K562 (cell line): ENCODE data around the gene GATM. TPM values are rescaled to one million over a fixed set of nuclear protein-coding genes. Genes with fewer than 3 reads are reported as not detected.
A peak's percentile ranks its signal among the peaks of the same experiment; 100 is the strongest.

Experiments
- ATAC-seq: fragments of 200-7000 bp; cut with Tn5 transposase; 3 replicates; pipeline ENCODE4 v1.9.1; 2020; ENCODE audit warnings: moderate library complexity
- BruUV-seq: library from RNA; stranded (reverse); fragments of 400-500 nt; replicated peaks from 2 replicates; lab custom pipeline; 2021; lab: Mats Ljungman, UMichigan
- CTCF ChIA-PET: fragments of 300-600 bp; formaldehyde crosslinking; extraction: SDS; loops from one replicate; lab custom pipeline; 2021; ENCODE audit warnings: low intra/inter-chr PET ratio; lab: Yijun Ruan, JAX
- POLR2A ChIA-PET: fragments of 300-600, 350-650 bp; sonication (Branson Sonifier 250); formaldehyde crosslinking; extraction: SDS; loops from one replicate; lab custom pipeline; 2021; ENCODE audit warnings: antibody characterized with exemption, inconsistent platforms; lab: Yijun Ruan, JAX
- DNase-seq, 4 experiments: peaks; one replicate each; pipeline versions ENCODE4 v3.0.0 to v3.0.0-alpha.2; 2011 to 2018; ENCODE audit warnings: low spot score in 3 of 4, mixed read lengths in 3 of 4; ENCODE audit errors: extremely low read depth in 1 of 4
- FAIRE-seq: peaks from 2 replicates; lab custom pipeline; 2011; peaks lifted over from hg19 to GRCh38; lab: Jason Lieb, UNC
- H2AFZ ChIP-seq: 2 replicates; pipeline ENCODE4 v1.6.0; 2011; ENCODE audit warnings: low read depth, low read length, control low read depth, inconsistent platforms
- H3K27ac ChIP-seq: fragments of 200-600 bp; 3 replicates; pipeline ENCODE4 v1.8.0; 2011; ENCODE audit warnings: low read depth, mild to moderate bottlenecking, control low read depth, inconsistent platforms, low read length, moderate library complexity, mixed read lengths; ENCODE audit errors: extremely low read depth
- H3K27me3 ChIP-seq, 2 experiments: fragments of 300-600 bp in 1 of 2; 2 replicates in 1 of 2; 3 replicates in 1 of 2; pipeline versions ENCODE4 v1.6.0 to v1.8.0; 2011; ENCODE audit warnings: inconsistent platforms in 2 of 2, low read length in 2 of 2, mild to moderate bottlenecking in 1 of 2, mixed read lengths in 1 of 2, moderate library complexity in 1 of 2; ENCODE audit not compliant: control insufficient read depth in 2 of 2, insufficient read depth in 2 of 2
- H3K36me3 ChIP-seq: fragments of 300-600 bp; 3 replicates; pipeline ENCODE4 v1.8.0; 2011; ENCODE audit warnings: mild to moderate bottlenecking, low read length, inconsistent platforms; ENCODE audit not compliant: control insufficient read depth, insufficient read depth
- H3K4me1 ChIP-seq, 2 experiments: fragments of 200-600 bp in 1 of 2; replicated peaks in 1 of 2; 2 replicates in 1 of 2; 3 replicates in 1 of 2; pipeline versions ENCODE4 v1.5.1 to v1.8.0; 2011; ENCODE audit warnings: inconsistent platforms in 2 of 2, low read length in 2 of 2, mild to moderate bottlenecking in 1 of 2, mixed read lengths in 1 of 2, moderate library complexity in 1 of 2; ENCODE audit not compliant: control insufficient read depth in 2 of 2, insufficient read depth in 2 of 2
- H3K4me2 ChIP-seq: 2 replicates; pipeline ENCODE4 v1.6.1; 2011; ENCODE audit warnings: low read length, control low read depth, inconsistent platforms, mixed read lengths; ENCODE audit not compliant: insufficient read depth
- H3K4me3 ChIP-seq: fragments of 200-600 bp; sonication (generic), shearing (Covaris generic); 2 replicates; pipeline ENCODE4 v1.5.1; 2016; ENCODE audit warnings: control low read depth, inconsistent platforms
- H3K79me2 ChIP-seq: fragments of 200-600 bp; 3 replicates; pipeline ENCODE4 v1.8.0; 2011; ENCODE audit warnings: low read length, inconsistent platforms; ENCODE audit not compliant: control insufficient read depth, insufficient read depth
- H3K9ac ChIP-seq, 2 experiments: 2 replicates each; pipeline versions ENCODE4 v1.6.0 to v1.6.1; 2011; ENCODE audit warnings: low read depth in 2 of 2, low read length in 2 of 2, control low read depth in 1 of 2, inconsistent platforms in 1 of 2, mild to moderate bottlenecking in 1 of 2, mixed read lengths in 1 of 2; ENCODE audit not compliant: insufficient read depth in 1 of 2
- H3K9me1 ChIP-seq: one replicate; pipeline ENCODE4 v1.6.0; 2011; ENCODE audit warnings: inconsistent platforms, mild to moderate bottlenecking, low read length, moderate library complexity; ENCODE audit not compliant: control insufficient read depth, insufficient read depth
- H3K9me3 ChIP-seq: replicated peaks from 2 replicates; pipeline ENCODE4 v1.5.1; 2011; ENCODE audit warnings: low read depth, low read length, inconsistent platforms; ENCODE audit not compliant: control insufficient read depth, insufficient read depth
- H4K20me1 ChIP-seq: replicated peaks from 2 replicates; pipeline ENCODE4 v1.6.1; 2011; ENCODE audit warnings: low read length, inconsistent platforms, mixed read lengths; ENCODE audit not compliant: control insufficient read depth, insufficient read depth
- ATF7 ChIP-seq: fragments of 450-650 bp; IDR thresholded peaks from 2 replicates; pipeline ENCODE4 v1.7.1; 2014; ENCODE audit warnings: mild to moderate bottlenecking, moderate library complexity
- HDGF ChIP-seq: fragments of 450-650 bp; IDR thresholded peaks from 2 replicates; pipeline ENCODE4 v1.6.1; 2016
- JUND ChIP-seq, 2 experiments: IDR thresholded peaks; 2 replicates in 1 of 2; 3 replicates in 1 of 2; pipeline ENCODE4 v1.6.1; 2011; ENCODE audit warnings: borderline replicate concordance in 2 of 2, low read depth in 2 of 2, low read length in 2 of 2, improper control_type of control experiment in 1 of 2, missing biosample characterization in 1 of 2, missing genetic modification characterization in 1 of 2, missing genetic modification reagents in 1 of 2
- PHB ChIP-seq: fragments of 250-450 bp; sonication (Bioruptor Pico); IDR thresholded peaks from 2 replicates; pipeline ENCODE4 v1.5.0; 2021
- ZNF507 ChIP-seq: conservative IDR thresholded peaks from 2 replicates; pipeline ENCODE4 v1.6.1; 2017; ENCODE audit warnings: missing genetic modification characterization, missing compliant biosample characterization
- ZSCAN29 ChIP-seq: fragments of 450-650 bp; IDR thresholded peaks from 2 replicates; pipeline ENCODE4 v1.6.1; 2017
- WGBS: fragments of 100-300 bp; shearing (Covaris generic); methylation state at CpG from one replicate; pipeline ENCODE4 v1.1.6; 2016; ENCODE audit warnings: low coverage, mixed read lengths; ENCODE audit not compliant: insufficient coverage; ENCODE audit errors: missing lambda C conversion rate; 5-methylcytosine and 5-hydroxymethylcytosine counted together
- in situ Hi-C: fragments of 300-500 bp; cut with MboI; formaldehyde crosslinking; loops from 4 replicates; pipeline ENCODE4 v1.15.0; 2018; ENCODE audit warnings: inconsistent platforms, mixed read lengths
- intact Hi-C: fragments of 100-400 bp; cut with micrococcal nuclease; formaldehyde crosslinking; loops from 2 replicates; pipeline ENCODE4 v1.14.2; 2022
- polyA plus RNA-seq, 8 experiments: library from polyadenylated mRNA; depleted of rRNA in 4 of 8; stranded (reverse) in 5 of 8; unstranded in 3 of 8; fragments of >200 nt; fragmentation: Nextera tagmentation in 2 of 8; fragmentation: Illumina TruSeq in 1 of 8; extraction: Ambion mirVana in 2 of 8; extraction: Trizol in 1 of 8; gene quantifications; 2 replicates each; pipeline versions ENCODE4 v1.2.1 to v1.2.3, GENCODE V29; 2011 to 2014; ENCODE audit warnings: inconsistent platforms in 1 of 8, missing spikeins in 1 of 8
- total RNA-seq, 7 experiments: library from RNA; depleted of rRNA in 6 of 7; stranded (reverse); fragments of >200 nt in 6 of 7; fragmentation: Illumina TruSeq in 2 of 7; extraction: Trizol in 2 of 7; gene quantifications; 2 replicates each; pipeline versions ENCODE4 v1.2.1 to v1.2.3, GENCODE V29; 2011 to 2021; ENCODE audit warnings: low replicate concordance in 1 of 7
- TF ChIP-seq, protein P1 (sequence below), 2 experiments: fragments of 450-650 bp in 1 of 2; sonication (generic) in 1 of 2; formaldehyde crosslinking in 1 of 2; IDR thresholded peaks in 1 of 2; conservative IDR thresholded peaks in 1 of 2; 2 replicates each; pipeline versions ENCODE4 v1.6.1 to v1.8.1; 2016 to 2023; ENCODE audit warnings: mild to moderate bottlenecking in 2 of 2, moderate library complexity in 2 of 2, inconsistent platforms in 1 of 2, missing genetic modification reagents in 1 of 2
- TF ChIP-seq, protein P2 (sequence below), 2 experiments: IDR thresholded peaks in 1 of 2; conservative IDR thresholded peaks in 1 of 2; 2 replicates each; pipeline ENCODE4 v1.6.1; 2016; ENCODE audit warnings: low read depth in 2 of 2, mild to moderate bottlenecking in 1 of 2, missing compliant biosample characterization in 1 of 2, missing genetic modification characterization in 1 of 2, moderate library complexity in 1 of 2

Gene GATM
- total and polyA plus RNA-seq, 9 of the 15 experiments (the other 6 are each of a cell fraction or from before 2014, with no cell fraction given), result 0.11 to 1.1 (median 0.65) TPM

DNA sequence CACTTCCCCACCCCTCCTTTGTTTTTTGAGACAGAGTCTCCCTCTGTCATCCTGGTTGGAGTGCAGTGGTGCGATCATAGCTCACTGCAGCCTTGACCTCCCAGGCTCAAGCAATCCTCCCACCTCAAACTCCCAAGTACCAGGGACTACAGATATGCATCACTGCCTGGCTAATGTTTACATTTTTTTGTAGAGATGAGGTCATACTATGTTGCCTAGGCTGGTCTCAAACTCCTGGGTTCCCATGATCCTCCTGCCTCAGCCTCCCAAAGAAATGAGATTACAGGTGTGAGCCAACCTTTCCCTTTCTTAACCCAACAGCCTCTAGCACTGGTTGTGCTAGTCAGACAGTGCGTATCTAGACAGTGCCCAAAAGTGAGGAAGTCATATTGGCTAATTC, 6.4 kb upstream of the GATM start:
- H3K9me3 ChIP-seq, result no peaks in the 10 kb centered on the region
- H2AFZ ChIP-seq, result no peak overlapping the region
- H3K4me1 ChIP-seq, result no peaks in the 10 kb centered on the region
- WGBS, result 0% methylated on average over 2 of the region's 2 CpGs
- no peak overlapping the region for H3K4me2 ChIP-seq
- intact Hi-C loops (no loop called here), in situ Hi-C loops (no loop called here)
- TF ChIP-seq JUND (IDR thresholded peaks at IDR 0.05; ENCODE audit: borderline replicate concordance, low read depth, low read length) (no peak), JUND (tag; IDR thresholded peaks at IDR 0.05; ENCODE audit: borderline replicate concordance, low read depth, low read length) (peak; percentile 62; the same call in 1 of the 3 replicates), ZSCAN29 (no peak), PHB (CRISPR knock-in tag) (no peak), HDGF (no peak), ZNF507 (tag) (no peak), ATF7 (0 out of 2 replicates have a peak, but pooled peaks have one; percentile 36)
- TF ChIP-seq, protein P1, sequence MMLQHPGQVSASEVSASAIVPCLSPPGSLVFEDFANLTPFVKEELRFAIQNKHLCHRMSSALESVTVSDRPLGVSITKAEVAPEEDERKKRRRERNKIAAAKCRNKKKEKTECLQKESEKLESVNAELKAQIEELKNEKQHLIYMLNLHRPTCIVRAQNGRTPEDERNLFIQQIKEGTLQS (IDR thresholded peaks at IDR 0.05), result peak; percentile 33; the same call in 1 of the 2 replicates
- TF ChIP-seq, protein P1 (CRISPR knock-in tag; conservative IDR thresholded peaks at IDR 0.05), result no peak
- TF ChIP-seq, protein P2, sequence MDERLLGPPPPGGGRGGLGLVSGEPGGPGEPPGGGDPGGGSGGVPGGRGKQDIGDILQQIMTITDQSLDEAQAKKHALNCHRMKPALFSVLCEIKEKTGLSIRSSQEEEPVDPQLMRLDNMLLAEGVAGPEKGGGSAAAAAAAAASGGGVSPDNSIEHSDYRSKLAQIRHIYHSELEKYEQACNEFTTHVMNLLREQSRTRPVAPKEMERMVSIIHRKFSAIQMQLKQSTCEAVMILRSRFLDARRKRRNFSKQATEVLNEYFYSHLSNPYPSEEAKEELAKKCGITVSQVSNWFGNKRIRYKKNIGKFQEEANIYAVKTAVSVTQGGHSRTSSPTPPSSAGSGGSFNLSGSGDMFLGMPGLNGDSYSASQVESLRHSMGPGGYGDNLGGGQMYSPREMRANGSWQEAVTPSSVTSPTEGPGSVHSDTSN (CRISPR knock-in tag; IDR thresholded peaks at IDR 0.05; ENCODE audit: low read depth), result no peak
- TF ChIP-seq, protein P2 (tag; conservative IDR thresholded peaks at IDR 0.05; ENCODE audit: low read depth), result no peak
- ChIA-PET POLR2A (no interaction called here), CTCF (no interaction called here)
- H3K4me3 ChIP-seq, result no peak overlapping the region
- H3K9me1 ChIP-seq, result no peaks in the 10 kb centered on the region
- no TSS peak for BruUV-seq
- H4K20me1 ChIP-seq, result no peaks in the 10 kb centered on the region
- no peak overlapping the region for H3K27ac ChIP-seq
- no peaks in the 10 kb centered on the region for H3K79me2 ChIP-seq
- FAIRE-seq (no peak), DNase-seq (no peak), ATAC-seq (no peak; the same call in 2 of the 3 replicates)
- no peaks in the 10 kb centered on the region; a peak in 2 of 5 replicates for H3K27me3 ChIP-seq
- no peaks in the 10 kb centered on the region for H3K36me3 ChIP-seq
- no peak overlapping the region for H3K9ac ChIP-seq
